Activated CD4-positive, alpha-beta T cell treated with anti-CD3 and anti-CD28 coated beads, Interleukin-2, Interleukin-6, amounts not matched to agents 100 ng/mL and 50 ng/mL, durations not matched to agents 16 hours and 8 hours (primary cell): Measurements from ENCODE around the gene CYP2D6.
A peak's percentile ranks its signal among the peaks of the same experiment; 100 is the strongest.

Experiments
- DNase-seq: peaks from one replicate; pipeline ENCODE4 v3.0.0-alpha.2; 2020

The CYP2D6 gene

GRCh38 chr22:42079319-42080251 lies 51.0 kb downstream of the CYP2D6 start, which contains the start of gene SMDT1:
Gene SMDT1 (plus strand): TSS chr22:42079700. CDS start chr22:42079769, 69 bp downstream.
- DNase-seq = peak; percentile 99

- no peak for DNase-seq
Observed at GRCh38 chr22:42078469-42079318, 51.9 kb downstream of the CYP2D6 start.

GRCh38 chr22:42077486-42078125 lies 53.0 kb downstream of the CYP2D6 start:
- no peak for DNase-seq

- DNase-seq = no peak
Observed at GRCh38 chr22:42076764-42077485, 53.7 kb downstream of the CYP2D6 start.
